ENCODE data around the gene THSD7B.
"Not testable (repeated sequence)": the region's sequence is repeated elsewhere in the genome, so short reads cannot be mapped to it uniquely, and the experiment has no call there.

The THSD7B gene

DNA sequence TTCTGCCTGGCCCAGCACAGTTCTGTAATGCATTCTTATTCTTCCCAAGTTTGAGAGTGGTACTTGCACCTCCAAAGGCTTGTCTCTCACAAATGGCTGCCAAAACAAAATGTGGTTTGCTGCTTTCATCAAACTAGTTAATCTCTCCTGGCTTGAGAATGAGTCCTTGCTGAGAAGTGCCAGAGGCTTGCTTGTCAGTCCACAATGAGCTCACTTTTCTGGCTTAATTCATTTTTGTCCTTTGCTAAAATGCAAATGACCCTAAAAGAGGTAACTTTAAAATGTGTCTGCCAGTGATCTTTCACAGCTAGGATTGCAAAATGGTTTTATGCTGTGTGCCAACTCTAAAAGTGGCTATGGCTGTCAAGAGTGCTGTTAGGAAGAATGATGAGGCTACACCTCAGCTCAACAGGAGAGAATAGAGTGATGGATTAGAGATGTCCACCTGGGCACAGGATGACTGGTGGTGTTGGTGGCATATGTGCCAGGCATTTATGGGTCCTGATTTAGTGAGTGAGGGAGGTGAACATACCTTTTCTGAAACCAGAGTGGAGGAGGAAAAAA is 907.7 kb downstream of the THSD7B start:
- no peaks in the 10 kb centered on the region for H3K36me3 ChIP-seq (ENCODE audit: control insufficient read depth in 2 of 2, insufficient read depth in 2 of 2, low read length in 2 of 2)
- H3K9ac ChIP-seq (ENCODE audit: low read depth in 1 of 2, low read length in 2 of 2) = no peak overlapping the region

DNA sequence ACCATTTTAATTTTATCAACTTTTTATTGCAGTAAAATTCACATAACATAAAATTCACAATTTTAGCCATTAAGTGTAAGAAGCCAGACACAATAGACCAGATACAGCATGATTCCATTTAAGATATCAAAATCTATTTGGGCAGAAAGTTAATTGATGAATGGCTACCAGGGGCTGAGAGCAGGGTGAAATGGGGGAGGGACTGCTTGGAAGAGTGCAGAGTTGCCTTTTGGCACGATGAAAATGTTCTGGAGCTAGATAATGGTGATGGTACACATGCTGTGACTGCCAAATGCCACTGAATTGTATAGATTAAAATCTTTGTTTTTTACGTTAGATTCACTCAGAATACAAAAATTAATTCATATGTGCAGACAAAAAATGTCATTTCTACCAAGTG is 909.6 kb downstream of the THSD7B start:
- H3K4me1 ChIP-seq (ENCODE audit: control insufficient read depth in 2 of 2, insufficient read depth in 2 of 2, low read length in 2 of 2) = no peaks in the 10 kb centered on the region
- H3K9ac ChIP-seq (ENCODE audit: low read depth in 1 of 2, low read length in 2 of 2) = no peak overlapping the region
- H3K27ac ChIP-seq (ENCODE audit: low read depth in 2 of 2, low read length in 2 of 2) = no peak overlapping the region
- no peaks in the 10 kb centered on the region for H3K36me3 ChIP-seq (ENCODE audit: control insufficient read depth in 2 of 2, insufficient read depth in 2 of 2, low read length in 2 of 2)
- H3K9me3 ChIP-seq (ENCODE audit: control insufficient read depth in 2 of 2, low read length in 2 of 2) = no peaks in the 10 kb centered on the region
- H3K27me3 ChIP-seq (ENCODE audit: control insufficient read depth in 2 of 2, insufficient read depth in 2 of 2, low read length in 2 of 2) = no peaks in the 10 kb centered on the region
- H3K4me3 ChIP-seq (ENCODE audit: low read length in 2 of 2) = no peak overlapping the region

More for the DNA sequence above, 907.7 kb downstream of the THSD7B start:
- no peak overlapping the region for H3K27ac ChIP-seq (ENCODE audit: low read depth in 2 of 2, low read length in 2 of 2)
- H3K9me3 ChIP-seq (ENCODE audit: control insufficient read depth in 2 of 2, low read length in 2 of 2) = no peaks in the 10 kb centered on the region
- no peak overlapping the region for H3K4me3 ChIP-seq (ENCODE audit: low read length in 2 of 2)
- no peaks in the 10 kb centered on the region for H3K27me3 ChIP-seq (ENCODE audit: control insufficient read depth in 2 of 2, insufficient read depth in 2 of 2, low read length in 2 of 2)
- H3K4me1 ChIP-seq (ENCODE audit: control insufficient read depth in 2 of 2, insufficient read depth in 2 of 2, low read length in 2 of 2) = no peaks in the 10 kb centered on the region

DNA sequence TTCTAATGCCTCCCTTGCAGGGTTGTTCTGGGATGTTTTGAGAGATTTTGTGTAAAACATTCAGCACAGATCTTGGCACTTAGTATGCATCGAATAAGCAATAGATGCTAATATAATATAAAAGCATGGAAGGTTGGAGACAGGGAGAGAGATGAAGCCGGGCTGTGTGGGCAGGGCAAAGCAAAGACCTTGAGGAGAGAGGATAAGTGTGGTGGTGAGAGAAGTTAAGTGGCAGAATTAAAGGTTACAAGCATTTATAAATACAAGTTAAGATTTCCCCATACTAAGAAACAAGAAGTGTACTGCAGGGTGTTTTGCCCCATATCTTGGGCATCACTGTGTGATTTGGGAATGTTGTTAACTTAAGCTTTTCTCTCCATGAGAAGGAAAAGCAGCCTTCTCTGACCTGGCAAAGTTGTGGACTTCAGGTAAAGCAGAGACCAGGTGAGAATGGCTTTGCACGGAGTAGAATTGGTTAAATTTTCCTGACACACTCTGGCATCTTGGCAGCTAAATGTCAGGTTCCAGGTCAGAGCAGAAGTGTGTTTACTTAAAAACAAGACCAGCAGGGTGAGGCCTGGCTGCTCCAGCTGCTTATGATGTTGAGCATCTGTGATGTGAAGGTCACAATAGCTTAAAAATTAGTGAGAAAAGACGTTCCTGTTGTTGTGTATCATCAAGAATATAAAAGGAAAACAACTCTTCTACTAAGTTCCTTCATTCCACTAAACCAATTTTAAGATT is 910.4 kb downstream of the THSD7B start:
- no peaks in the 10 kb centered on the region for H3K27me3 ChIP-seq (ENCODE audit: control insufficient read depth in 2 of 2, insufficient read depth in 2 of 2, low read length in 2 of 2)
- no peak overlapping the region for H3K9ac ChIP-seq (ENCODE audit: low read depth in 1 of 2, low read length in 2 of 2)
- H3K36me3 ChIP-seq (ENCODE audit: control insufficient read depth in 2 of 2, insufficient read depth in 2 of 2, low read length in 2 of 2) = no peaks in the 10 kb centered on the region
- H3K4me3 ChIP-seq (ENCODE audit: low read length in 2 of 2) = no peak overlapping the region
- H3K27ac ChIP-seq (ENCODE audit: low read depth in 2 of 2, low read length in 2 of 2) = no peak overlapping the region
- H3K4me1 ChIP-seq (ENCODE audit: control insufficient read depth in 2 of 2, insufficient read depth in 2 of 2, low read length in 2 of 2) = no peaks in the 10 kb centered on the region
- H3K9me3 ChIP-seq (ENCODE audit: control insufficient read depth in 2 of 2, low read length in 2 of 2) = no peaks in the 10 kb centered on the region

DNA sequence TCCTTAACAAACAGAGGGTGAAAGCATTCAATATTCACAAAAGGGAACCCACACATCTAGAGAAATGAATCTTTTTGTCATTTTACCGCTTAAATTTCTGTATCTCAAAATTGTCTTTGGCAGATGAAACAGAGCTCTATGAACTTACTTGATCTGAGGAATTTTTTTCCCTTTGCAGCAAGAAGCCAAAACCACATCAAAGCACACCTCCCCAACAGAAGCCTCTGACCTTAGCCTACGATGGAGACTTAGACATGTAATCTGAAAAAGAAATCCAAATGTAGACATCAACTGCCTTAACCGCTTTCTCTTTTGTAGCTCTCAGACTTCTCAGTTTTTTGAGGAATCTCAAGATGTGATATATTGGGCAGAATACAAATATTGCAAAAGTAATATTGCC is 911.0 kb downstream of the THSD7B start:
- Histone ChIP-seq H3K9ac (ENCODE audit: low read depth in 1 of 2, low read length in 2 of 2) (no peak overlapping the region), H3K27me3 (ENCODE audit: control insufficient read depth in 2 of 2, insufficient read depth in 2 of 2, low read length in 2 of 2) (no peaks in the 10 kb centered on the region), H3K27ac (ENCODE audit: low read depth in 2 of 2, low read length in 2 of 2) (no peak overlapping the region), H3K36me3 (ENCODE audit: control insufficient read depth in 2 of 2, insufficient read depth in 2 of 2, low read length in 2 of 2) (no peaks in the 10 kb centered on the region), H3K4me1 (ENCODE audit: control insufficient read depth in 2 of 2, insufficient read depth in 2 of 2, low read length in 2 of 2) (no peaks in the 10 kb centered on the region), H3K9me3 (ENCODE audit: control insufficient read depth in 2 of 2, low read length in 2 of 2) (no peaks in the 10 kb centered on the region), H3K4me3 (ENCODE audit: low read length in 2 of 2) (no peak overlapping the region)

DNA sequence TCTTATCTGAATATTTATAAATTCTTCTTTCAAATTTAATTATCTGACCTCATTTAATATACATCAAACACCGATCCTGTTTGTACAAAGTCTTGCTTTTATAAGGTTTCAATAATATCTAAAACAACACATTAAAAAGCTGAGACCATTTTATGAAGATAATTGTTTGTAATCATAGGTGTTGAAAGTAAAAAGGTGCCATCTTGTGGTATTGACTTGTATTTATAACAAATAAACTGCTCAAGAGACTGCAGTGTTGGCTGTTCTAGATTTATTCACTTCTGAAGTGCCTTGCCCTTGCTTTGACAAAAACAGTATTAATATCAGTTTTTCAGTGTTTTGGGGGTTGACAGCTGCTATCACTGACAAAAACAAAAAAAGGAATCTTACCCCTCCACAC is 912.1 kb downstream of the THSD7B start:
- H3K9me3 ChIP-seq (ENCODE audit: control insufficient read depth in 2 of 2, low read length in 2 of 2) = no peaks in the 10 kb centered on the region
- H3K27me3 ChIP-seq (ENCODE audit: control insufficient read depth in 2 of 2, insufficient read depth in 2 of 2, low read length in 2 of 2) = no peaks in the 10 kb centered on the region
- H3K36me3 ChIP-seq (ENCODE audit: control insufficient read depth in 2 of 2, insufficient read depth in 2 of 2, low read length in 2 of 2) = no peaks in the 10 kb centered on the region

DNA sequence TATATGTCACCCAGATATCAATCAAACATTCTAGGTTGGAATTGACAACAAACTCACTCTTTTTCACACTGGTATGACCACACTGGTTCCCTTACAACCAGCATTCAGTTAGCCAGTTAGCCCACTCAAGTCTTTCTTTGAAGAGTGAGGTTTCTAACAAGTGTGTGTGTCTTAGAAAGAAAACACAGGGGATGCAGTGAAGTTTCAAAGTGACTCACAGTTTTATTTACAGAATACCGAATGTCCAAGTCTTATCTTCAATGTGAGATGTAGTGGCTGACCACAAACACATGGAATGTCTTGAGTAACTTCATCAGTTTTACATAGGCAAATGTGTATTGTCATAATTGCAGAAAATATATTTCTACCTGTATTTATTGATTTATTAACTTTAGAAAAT is 924.2 kb downstream of the THSD7B start:
- no peak overlapping the region for H3K27ac ChIP-seq (ENCODE audit: low read depth in 2 of 2, low read length in 2 of 2)
- H3K4me3 ChIP-seq (ENCODE audit: low read length in 2 of 2) = no peak overlapping the region
- no peak overlapping the region for H3K9ac ChIP-seq (ENCODE audit: low read depth in 1 of 2, low read length in 2 of 2)
- H3K36me3 ChIP-seq (ENCODE audit: control insufficient read depth in 2 of 2, insufficient read depth in 2 of 2, low read length in 2 of 2) = no peaks in the 10 kb centered on the region
- no peaks in the 10 kb centered on the region for H3K4me1 ChIP-seq (ENCODE audit: control insufficient read depth in 2 of 2, insufficient read depth in 2 of 2, low read length in 2 of 2)
- no peaks in the 10 kb centered on the region for H3K27me3 ChIP-seq (ENCODE audit: control insufficient read depth in 2 of 2, insufficient read depth in 2 of 2, low read length in 2 of 2)
- H3K9me3 ChIP-seq (ENCODE audit: control insufficient read depth in 2 of 2, low read length in 2 of 2) = no peaks in the 10 kb centered on the region

More for the DNA sequence above, 912.1 kb downstream of the THSD7B start:
- Histone ChIP-seq H3K9ac (ENCODE audit: low read depth in 1 of 2, low read length in 2 of 2) (no peak overlapping the region), H3K4me3 (ENCODE audit: low read length in 2 of 2) (no peak overlapping the region), H3K27ac (ENCODE audit: low read depth in 2 of 2, low read length in 2 of 2) (no peak overlapping the region), H3K4me1 (ENCODE audit: control insufficient read depth in 2 of 2, insufficient read depth in 2 of 2, low read length in 2 of 2) (no peaks in the 10 kb centered on the region)

DNA sequence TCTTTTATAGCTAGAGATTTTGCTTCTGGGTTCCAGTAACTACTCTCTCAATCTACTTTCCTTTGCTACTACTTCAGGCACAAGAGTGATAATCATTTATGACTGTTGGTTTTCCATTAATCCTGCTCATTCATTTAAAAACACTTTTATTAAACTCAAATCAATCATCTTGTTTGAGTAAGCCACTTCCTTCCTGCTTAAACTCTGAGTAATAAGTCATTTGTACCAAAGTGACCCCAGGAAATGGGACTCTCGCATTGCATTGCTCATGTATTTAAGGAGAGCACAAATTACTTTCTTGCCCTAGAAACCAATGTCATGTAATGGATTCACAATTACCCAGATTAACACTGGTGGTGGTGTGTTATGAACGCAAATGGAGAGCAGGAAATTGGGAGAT is 928.2 kb downstream of the THSD7B start:
- H3K4me1 ChIP-seq (ENCODE audit: control insufficient read depth in 2 of 2, insufficient read depth in 2 of 2, low read length in 2 of 2) = no peaks in the 10 kb centered on the region
- H3K27ac ChIP-seq (ENCODE audit: low read depth in 2 of 2, low read length in 2 of 2) = no peak overlapping the region
- H3K27me3 ChIP-seq (ENCODE audit: control insufficient read depth in 2 of 2, insufficient read depth in 2 of 2, low read length in 2 of 2) = no peaks in the 10 kb centered on the region
- H3K36me3 ChIP-seq (ENCODE audit: control insufficient read depth in 2 of 2, insufficient read depth in 2 of 2, low read length in 2 of 2) = no peaks in the 10 kb centered on the region
- no peak overlapping the region for H3K9ac ChIP-seq (ENCODE audit: low read depth in 1 of 2, low read length in 2 of 2)
- no peak overlapping the region for H3K4me3 ChIP-seq (ENCODE audit: low read length in 2 of 2)
- H3K9me3 ChIP-seq (ENCODE audit: control insufficient read depth in 2 of 2, low read length in 2 of 2) = no peaks in the 10 kb centered on the region

DNA sequence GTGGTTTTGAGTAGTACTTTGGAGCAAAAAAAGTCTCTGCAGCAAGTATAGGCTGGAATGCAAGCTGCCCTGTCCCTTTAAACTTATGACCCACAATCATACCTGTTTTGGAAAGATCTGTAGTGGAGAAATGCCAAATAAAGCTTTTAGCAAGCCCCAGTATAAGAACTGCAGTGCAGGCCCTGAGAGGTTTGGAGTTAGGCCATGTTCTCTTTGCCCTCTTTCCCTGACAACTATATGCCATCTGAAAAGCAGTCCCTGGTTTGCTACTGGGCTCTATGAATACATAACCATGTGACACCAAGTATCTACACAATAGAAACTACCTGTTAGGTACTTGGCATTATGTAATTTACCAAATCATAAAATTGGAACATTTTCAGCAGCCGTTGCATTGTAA is 931.6 kb downstream of the THSD7B start:
- H3K27me3 ChIP-seq (ENCODE audit: control insufficient read depth in 2 of 2, insufficient read depth in 2 of 2, low read length in 2 of 2) = no peaks in the 10 kb centered on the region
- no peak overlapping the region for H3K4me3 ChIP-seq (ENCODE audit: low read length in 2 of 2)
- no peaks in the 10 kb centered on the region for H3K4me1 ChIP-seq (ENCODE audit: control insufficient read depth in 2 of 2, insufficient read depth in 2 of 2, low read length in 2 of 2)
- no peaks in the 10 kb centered on the region for H3K36me3 ChIP-seq (ENCODE audit: control insufficient read depth in 2 of 2, insufficient read depth in 2 of 2, low read length in 2 of 2)
- H3K9ac ChIP-seq (ENCODE audit: low read depth in 1 of 2, low read length in 2 of 2) = no peak overlapping the region
- no peak overlapping the region for H3K27ac ChIP-seq (ENCODE audit: low read depth in 2 of 2, low read length in 2 of 2)
- H3K9me3 ChIP-seq (ENCODE audit: control insufficient read depth in 2 of 2, low read length in 2 of 2) = peaks cover 0 to under 1% of the 10 kb centered on the region in 2 donors

DNA sequence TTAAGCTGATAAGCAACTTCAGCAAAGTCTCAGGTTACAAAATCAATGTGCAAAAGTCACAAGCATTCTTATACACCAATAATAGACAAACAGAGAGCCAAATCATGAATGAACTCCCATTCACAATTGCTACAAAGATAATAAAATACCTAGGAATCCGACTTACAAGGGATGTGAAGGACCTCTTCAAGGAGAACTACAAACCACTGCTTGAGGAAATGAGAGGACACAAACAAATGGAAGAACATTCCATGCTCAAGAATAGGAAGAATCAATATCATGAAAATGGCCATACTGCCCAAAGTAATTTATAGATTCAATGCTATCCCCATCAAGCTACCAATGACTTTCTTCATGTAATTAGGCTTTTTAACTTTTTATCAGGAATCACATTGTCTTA is 934.9 kb downstream of the THSD7B start:
- not testable (repeated sequence) for H3K4me3 ChIP-seq (ENCODE audit: low read length in 2 of 2); H3K36me3 ChIP-seq (ENCODE audit: control insufficient read depth in 2 of 2, insufficient read depth in 2 of 2, low read length in 2 of 2); H3K27ac ChIP-seq (ENCODE audit: low read depth in 2 of 2, low read length in 2 of 2); H3K4me1 ChIP-seq (ENCODE audit: control insufficient read depth in 2 of 2, insufficient read depth in 2 of 2, low read length in 2 of 2); H3K9me3 ChIP-seq (ENCODE audit: control insufficient read depth in 2 of 2, low read length in 2 of 2); H3K9ac ChIP-seq (ENCODE audit: low read depth in 1 of 2, low read length in 2 of 2); H3K27me3 ChIP-seq (ENCODE audit: control insufficient read depth in 2 of 2, insufficient read depth in 2 of 2, low read length in 2 of 2)

DNA sequence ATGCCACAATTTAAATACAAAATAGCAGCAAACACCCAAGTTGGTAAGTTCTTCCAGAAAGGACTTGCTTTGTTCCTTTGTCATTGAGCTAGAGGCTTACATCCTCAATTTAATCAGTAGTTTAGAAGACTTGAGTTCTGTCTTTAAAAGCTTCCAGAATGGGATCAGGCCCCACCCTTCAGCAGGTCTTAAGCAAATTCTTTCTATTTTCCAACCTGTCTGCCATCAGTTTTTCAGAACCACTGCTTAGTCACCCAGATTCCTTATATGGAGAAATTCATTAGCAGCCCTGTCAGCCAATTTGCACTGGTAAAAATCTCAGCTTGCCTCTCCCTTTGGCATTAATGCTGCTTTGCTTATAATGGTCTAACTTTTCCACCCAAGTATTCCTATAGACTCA is 935.3 kb downstream of the THSD7B start:
- H3K36me3 ChIP-seq (ENCODE audit: control insufficient read depth in 2 of 2, insufficient read depth in 2 of 2, low read length in 2 of 2) = no peaks in the 10 kb centered on the region
- no peaks in the 10 kb centered on the region for H3K4me1 ChIP-seq (ENCODE audit: control insufficient read depth in 2 of 2, insufficient read depth in 2 of 2, low read length in 2 of 2)
- no peak overlapping the region for H3K9ac ChIP-seq (ENCODE audit: low read depth in 1 of 2, low read length in 2 of 2)
- no peaks in the 10 kb centered on the region for H3K27me3 ChIP-seq (ENCODE audit: control insufficient read depth in 2 of 2, insufficient read depth in 2 of 2, low read length in 2 of 2)
- no peak overlapping the region for H3K27ac ChIP-seq (ENCODE audit: low read depth in 2 of 2, low read length in 2 of 2)
- no peak overlapping the region for H3K4me3 ChIP-seq (ENCODE audit: low read length in 2 of 2)
- peaks cover 0 to 3% of the 10 kb centered on the region in 2 donors for H3K9me3 ChIP-seq (ENCODE audit: control insufficient read depth in 2 of 2, low read length in 2 of 2)
